WERI-Rb-1 (cell line): ENCODE data around the gene CCDC85C.

ENCODE experiments used
- DNase-seq: peaks from one replicate; pipeline ENCODE4 v3.0.0-alpha.2; 2020
- H3K27ac ChIP-seq: fragments of 250-450 bp; sonication (Bioruptor Pico); 2 replicates; pipeline ENCODE4 v1.5.1; 2020; ENCODE audit warnings: mild to moderate bottlenecking, moderate library complexity
- H3K27me3 ChIP-seq: fragments of 250-450 bp; sonication (Bioruptor Pico); 2 replicates; pipeline ENCODE4 v1.5.1; 2021; ENCODE audit warnings: mild to moderate bottlenecking, low read depth, moderate library complexity; ENCODE audit not compliant: insufficient read depth, severe bottlenecking
- H3K36me3 ChIP-seq: fragments of 250-450 bp; sonication (Bioruptor Pico); 2 replicates; pipeline ENCODE4 v1.5.1; 2020; ENCODE audit warnings: mild to moderate bottlenecking, moderate library complexity
- H3K4me3 ChIP-seq: 2 replicates; pipeline ENCODE4 v1.5.1; 2011; ENCODE audit warnings: low read depth, mild to moderate bottlenecking, control low read depth, low read length
- H3K9me3 ChIP-seq: fragments of 250-450 bp; sonication (Bioruptor Pico); 2 replicates; pipeline ENCODE4 v1.5.1; 2021; ENCODE audit warnings: mild to moderate bottlenecking, moderate library complexity; ENCODE audit not compliant: severe bottlenecking
- TF ChIP-seq, protein P1 (sequence below): IDR thresholded peaks from 2 replicates; pipeline ENCODE4 v1.5.1; 2011; ENCODE audit warnings: low read depth, mild to moderate bottlenecking, control low read depth, inconsistent platforms, low read length

The CCDC85C gene

GRCh38 chr14:99627100-99627499 is 23.1 kb upstream of the CCDC85C start:
- no peak for DNase-seq
- Histone ChIP-seq H3K4me3 (no peak overlapping the region), H3K27ac (no peak overlapping the region), H3K27me3 (no peaks in the 10 kb centered on the region), H3K9me3 (no peaks in the 10 kb centered on the region), H3K36me3 (no peaks in the 10 kb centered on the region)
- TF ChIP-seq, protein P1, sequence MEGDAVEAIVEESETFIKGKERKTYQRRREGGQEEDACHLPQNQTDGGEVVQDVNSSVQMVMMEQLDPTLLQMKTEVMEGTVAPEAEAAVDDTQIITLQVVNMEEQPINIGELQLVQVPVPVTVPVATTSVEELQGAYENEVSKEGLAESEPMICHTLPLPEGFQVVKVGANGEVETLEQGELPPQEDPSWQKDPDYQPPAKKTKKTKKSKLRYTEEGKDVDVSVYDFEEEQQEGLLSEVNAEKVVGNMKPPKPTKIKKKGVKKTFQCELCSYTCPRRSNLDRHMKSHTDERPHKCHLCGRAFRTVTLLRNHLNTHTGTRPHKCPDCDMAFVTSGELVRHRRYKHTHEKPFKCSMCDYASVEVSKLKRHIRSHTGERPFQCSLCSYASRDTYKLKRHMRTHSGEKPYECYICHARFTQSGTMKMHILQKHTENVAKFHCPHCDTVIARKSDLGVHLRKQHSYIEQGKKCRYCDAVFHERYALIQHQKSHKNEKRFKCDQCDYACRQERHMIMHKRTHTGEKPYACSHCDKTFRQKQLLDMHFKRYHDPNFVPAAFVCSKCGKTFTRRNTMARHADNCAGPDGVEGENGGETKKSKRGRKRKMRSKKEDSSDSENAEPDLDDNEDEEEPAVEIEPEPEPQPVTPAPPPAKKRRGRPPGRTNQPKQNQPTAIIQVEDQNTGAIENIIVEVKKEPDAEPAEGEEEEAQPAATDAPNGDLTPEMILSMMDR = no peak

GRCh38 chr14:99626041-99626648 is 22.1 kb upstream of the CCDC85C start:
- Histone ChIP-seq H3K27me3 (no peaks in the 10 kb centered on the region), H3K9me3 (no peaks in the 10 kb centered on the region), H3K4me3 (no peak overlapping the region), H3K27ac (no peak overlapping the region), H3K36me3 (no peaks in the 10 kb centered on the region)
- no peak for DNase-seq
- TF ChIP-seq, protein P1 = no peak

GRCh38 chr14:99625476-99625875 is 21.5 kb upstream of the CCDC85C start:
- TF ChIP-seq, protein P1 = no peak
- DNase-seq = no peak
- Histone ChIP-seq H3K4me3 (no peak overlapping the region), H3K36me3 (no peaks in the 10 kb centered on the region), H3K27ac (no peak overlapping the region), H3K9me3 (no peaks in the 10 kb centered on the region), H3K27me3 (no peaks in the 10 kb centered on the region)

GRCh38 chr14:99624971-99625370 is 21.0 kb upstream of the CCDC85C start:
- Histone ChIP-seq H3K27ac (no peak overlapping the region), H3K4me3 (no peak overlapping the region), H3K9me3 (no peaks in the 10 kb centered on the region), H3K27me3 (no peaks in the 10 kb centered on the region), H3K36me3 (no peaks in the 10 kb centered on the region)
- DNase-seq = no peak
- TF ChIP-seq, protein P1 = no peak

- Histone ChIP-seq H3K9me3 (no peaks in the 10 kb centered on the region), H3K36me3 (no peaks in the 10 kb centered on the region), H3K4me3 (no peak overlapping the region), H3K27me3 (no peaks in the 10 kb centered on the region), H3K27ac (no peak overlapping the region)
- DNase-seq = no peak
- TF ChIP-seq, protein P1 = no peak
Observed at GRCh38 chr14:99624024-99624423, 20.0 kb upstream of the CCDC85C start.

DNA sequence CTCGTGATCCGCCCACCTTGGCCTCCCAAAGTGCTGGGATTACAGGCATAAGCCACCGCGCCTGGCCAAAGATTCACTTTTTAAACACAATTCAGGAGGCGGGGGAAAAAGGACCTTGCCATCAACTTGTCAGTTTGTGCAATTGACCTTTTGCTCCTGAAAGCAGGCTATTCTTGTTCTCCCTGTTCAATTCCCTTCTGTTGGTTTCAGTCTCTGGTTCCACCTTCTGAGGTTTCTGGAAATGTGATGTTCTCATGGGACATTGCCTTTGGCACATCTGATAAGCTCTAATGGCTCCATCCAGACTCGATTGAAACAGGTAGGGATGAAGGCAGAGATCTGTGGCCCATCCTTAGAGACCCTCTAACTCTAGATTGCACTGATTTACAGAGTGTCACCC is 17.9 kb upstream of the CCDC85C start:
- Histone ChIP-seq H3K27ac (no peak overlapping the region), H3K27me3 (no peaks in the 10 kb centered on the region), H3K9me3 (no peaks in the 10 kb centered on the region), H3K4me3 (no peak overlapping the region), H3K36me3 (no peaks in the 10 kb centered on the region)
- DNase-seq = no peak
- TF ChIP-seq, protein P1 = no peak
